H1 (cell line): Measurements from ENCODE around the gene ABL1.

ENCODE experiments used
- CHD2 ChIP-seq: IDR thresholded peaks from 2 replicates; pipeline ENCODE4 v1.6.1; 2012; ENCODE audit warnings: low read length, improper control_type of control experiment
- CREB1 ChIP-seq: IDR thresholded peaks from 2 replicates; pipeline ENCODE4 v1.6.1; 2012; ENCODE audit warnings: inconsistent platforms
- EP300 ChIP-seq, 2 experiments: IDR thresholded peaks; 1 replicate in 1 of 2; 2 replicates in 1 of 2; pipeline ENCODE4 v1.6.1; 2011 to 2012; ENCODE audit warnings: low read depth in 2 of 2, low read length in 2 of 2, mild to moderate bottlenecking in 2 of 2, borderline replicate concordance in 1 of 2, inconsistent platforms in 1 of 2, moderate library complexity in 1 of 2
- JUN ChIP-seq: IDR thresholded peaks from 2 replicates; pipeline ENCODE4 v1.6.1; 2011; ENCODE audit warnings: low read depth, mild to moderate bottlenecking, improper control_type of control experiment, low read length
- KDM1A ChIP-seq: fragments of 200-600, 300-600 bp; sonication (generic); IDR thresholded peaks from 2 replicates; pipeline ENCODE4 v1.7.1; 2016; ENCODE audit warnings: mild to moderate bottlenecking, low read length, borderline replicate concordance
- POLR2A ChIP-seq, 2 experiments: IDR thresholded peaks; 1 replicate in 1 of 2; 2 replicates in 1 of 2; pipeline ENCODE4 v1.6.1; 2011; ENCODE audit warnings: low read depth in 2 of 2, low read length in 2 of 2, mild to moderate bottlenecking in 2 of 2; ENCODE audit errors: control extremely low read depth in 1 of 2
- RNF2 ChIP-seq: fragments of 200-900, 300-1000 bp; sonication (generic); IDR thresholded peaks from 2 replicates; pipeline ENCODE4 v1.7.1; 2016; ENCODE audit warnings: borderline replicate concordance, low read depth, mild to moderate bottlenecking, antibody characterized with exemption, low read length; ENCODE audit not compliant: poor library complexity, severe bottlenecking; ENCODE audit errors: missing control alignments
- SP2 ChIP-seq: IDR thresholded peaks from 2 replicates; pipeline ENCODE4 v1.6.1; 2012; ENCODE audit warnings: mild to moderate bottlenecking, low read length, inconsistent platforms
- SUZ12 ChIP-seq: fragments of 200-600 bp; sonication (generic); IDR thresholded peaks from 2 replicates; pipeline ENCODE4 v1.6.1; 2012; ENCODE audit warnings: mild to moderate bottlenecking, inconsistent platforms, low read length, moderate library complexity, mixed read lengths
- TF ChIP-seq, protein P1 (sequence below): IDR thresholded peaks from 2 replicates; pipeline ENCODE4 v1.6.1; 2011; ENCODE audit warnings: low read length, improper control_type of control experiment
- TF ChIP-seq, protein P2 (sequence below), 3 experiments: IDR thresholded peaks; 1 replicate in 2 of 3; 2 replicates in 1 of 3; pipeline versions ENCODE4 v1.5.1 to v1.6.1; 2011; ENCODE audit warnings: low read length in 3 of 3, mild to moderate bottlenecking in 3 of 3, inconsistent platforms in 2 of 3, low read depth in 1 of 3, moderate library complexity in 1 of 3; ENCODE audit not compliant: insufficient read depth in 1 of 3; ENCODE audit errors: control extremely low read depth in 1 of 3

DNA sequence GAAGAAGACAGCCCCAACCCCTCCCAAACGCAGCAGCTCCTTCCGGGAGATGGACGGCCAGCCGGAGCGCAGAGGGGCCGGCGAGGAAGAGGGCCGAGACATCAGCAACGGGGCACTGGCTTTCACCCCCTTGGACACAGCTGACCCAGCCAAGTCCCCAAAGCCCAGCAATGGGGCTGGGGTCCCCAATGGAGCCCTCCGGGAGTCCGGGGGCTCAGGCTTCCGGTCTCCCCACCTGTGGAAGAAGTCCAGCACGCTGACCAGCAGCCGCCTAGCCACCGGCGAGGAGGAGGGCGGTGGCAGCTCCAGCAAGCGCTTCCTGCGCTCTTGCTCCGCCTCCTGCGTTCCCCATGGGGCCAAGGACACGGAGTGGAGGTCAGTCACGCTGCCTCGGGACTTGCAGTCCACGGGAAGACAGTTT lies 49.1 kb downstream of the ABL1 start:
- TF ChIP-seq JUN, result no peak
- TF ChIP-seq, protein P1, sequence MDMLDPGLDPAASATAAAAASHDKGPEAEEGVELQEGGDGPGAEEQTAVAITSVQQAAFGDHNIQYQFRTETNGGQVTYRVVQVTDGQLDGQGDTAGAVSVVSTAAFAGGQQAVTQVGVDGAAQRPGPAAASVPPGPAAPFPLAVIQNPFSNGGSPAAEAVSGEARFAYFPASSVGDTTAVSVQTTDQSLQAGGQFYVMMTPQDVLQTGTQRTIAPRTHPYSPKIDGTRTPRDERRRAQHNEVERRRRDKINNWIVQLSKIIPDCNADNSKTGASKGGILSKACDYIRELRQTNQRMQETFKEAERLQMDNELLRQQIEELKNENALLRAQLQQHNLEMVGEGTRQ, result no peak
- no peak for TF ChIP-seq CHD2
- TF ChIP-seq SUZ12, result no peak
- TF ChIP-seq SP2, result no peak
- no peak for TF ChIP-seq CREB1
- TF ChIP-seq EP300 (IDR thresholded peaks at IDR 0.05; ENCODE audit: borderline replicate concordance in 1 of 2, low read depth in 2 of 2, low read length in 2 of 2), result no peak
- no peak for TF ChIP-seq RNF2
- no peak for TF ChIP-seq POLR2A (IDR thresholded peaks at IDR 0.05; ENCODE audit: control extremely low read depth in 1 of 2, low read depth in 2 of 2, low read length in 2 of 2)
- no peak for TF ChIP-seq KDM1A
- TF ChIP-seq, protein P2, sequence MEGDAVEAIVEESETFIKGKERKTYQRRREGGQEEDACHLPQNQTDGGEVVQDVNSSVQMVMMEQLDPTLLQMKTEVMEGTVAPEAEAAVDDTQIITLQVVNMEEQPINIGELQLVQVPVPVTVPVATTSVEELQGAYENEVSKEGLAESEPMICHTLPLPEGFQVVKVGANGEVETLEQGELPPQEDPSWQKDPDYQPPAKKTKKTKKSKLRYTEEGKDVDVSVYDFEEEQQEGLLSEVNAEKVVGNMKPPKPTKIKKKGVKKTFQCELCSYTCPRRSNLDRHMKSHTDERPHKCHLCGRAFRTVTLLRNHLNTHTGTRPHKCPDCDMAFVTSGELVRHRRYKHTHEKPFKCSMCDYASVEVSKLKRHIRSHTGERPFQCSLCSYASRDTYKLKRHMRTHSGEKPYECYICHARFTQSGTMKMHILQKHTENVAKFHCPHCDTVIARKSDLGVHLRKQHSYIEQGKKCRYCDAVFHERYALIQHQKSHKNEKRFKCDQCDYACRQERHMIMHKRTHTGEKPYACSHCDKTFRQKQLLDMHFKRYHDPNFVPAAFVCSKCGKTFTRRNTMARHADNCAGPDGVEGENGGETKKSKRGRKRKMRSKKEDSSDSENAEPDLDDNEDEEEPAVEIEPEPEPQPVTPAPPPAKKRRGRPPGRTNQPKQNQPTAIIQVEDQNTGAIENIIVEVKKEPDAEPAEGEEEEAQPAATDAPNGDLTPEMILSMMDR (IDR thresholded peaks at IDR 0.05; ENCODE audit: control extremely low read depth in 1 of 3, insufficient read depth in 1 of 3, low read depth in 1 of 3, low read length in 3 of 3), result no peak
